CD4-positive, alpha-beta memory T cell (primary cell): ENCODE data around the gene SMAD3. TPM values are rescaled to one million over a fixed set of nuclear protein-coding genes. Genes with fewer than 3 reads are reported as not detected.

Experiments used
- CTCF ChIA-PET: fragments of 350-600 bp; sonication (Branson Sonifier 250); formaldehyde crosslinking; loops from one replicate; lab custom pipeline; 2021; ENCODE audit warnings: inconsistent platforms; ENCODE audit not compliant: partially characterized antibody; lab: Charles Lee
- POLR2A ChIA-PET: fragments of 350-600 bp; sonication (Branson Sonifier 250); formaldehyde crosslinking; loops from one replicate; lab custom pipeline; 2021; ENCODE audit not compliant: partially characterized antibody; lab: Charles Lee
- DNase-seq, 5 donors: peaks; one replicate each; pipeline versions ENCODE4 v3.0.0 to v3.0.0-alpha.2; 2020 to 2022; ENCODE audit warnings: mixed read lengths in 1 of 5
- H3K27ac ChIP-seq: one replicate; pipeline ENCODE4 v1.7.0; 2013; ENCODE audit warnings: low read depth, low read length
- H3K27me3 ChIP-seq: 2 replicates; pipeline ENCODE4 v1.7.0; 2013; ENCODE audit warnings: mild to moderate bottlenecking, low read length, moderate library complexity; ENCODE audit not compliant: insufficient read depth
- H3K36me3 ChIP-seq: 2 replicates; pipeline ENCODE4 v1.7.0; 2013; ENCODE audit warnings: mild to moderate bottlenecking, low read length, moderate library complexity; ENCODE audit not compliant: insufficient read depth
- H3K4me1 ChIP-seq: 2 replicates; pipeline ENCODE4 v1.7.0; 2013; ENCODE audit warnings: mild to moderate bottlenecking, low read length, moderate library complexity; ENCODE audit not compliant: insufficient read depth
- H3K4me3 ChIP-seq, 2 donors: one replicate each; pipeline ENCODE4 v1.7.0; 2013; ENCODE audit warnings: low read length in 2 of 2, mild to moderate bottlenecking in 1 of 2
- H3K9me3 ChIP-seq, 2 donors: one replicate each; pipeline ENCODE4 v1.7.0; 2013; ENCODE audit warnings: low read length in 2 of 2, control low read depth in 1 of 2; ENCODE audit not compliant: control insufficient read depth in 1 of 2
- H3K27ac Mint-ChIP-seq, 7 donors: one replicate each; pipeline ENCODE4 v1.8.0; 2020 to 2021; ENCODE audit warnings: mixed read lengths in 7 of 7, mild to moderate bottlenecking in 6 of 7, inconsistent platforms in 3 of 7, moderate library complexity in 3 of 7
- H3K27me3 Mint-ChIP-seq, 2 donors: one replicate each; pipeline ENCODE4 v1.8.0; 2020 to 2021; ENCODE audit warnings: mixed read lengths in 2 of 2
- H3K36me3 Mint-ChIP-seq, 2 donors: one replicate each; pipeline ENCODE4 v1.8.0; 2020 to 2021; ENCODE audit warnings: mixed read lengths in 2 of 2, inconsistent platforms in 1 of 2, mild to moderate bottlenecking in 1 of 2
- H3K4me1 Mint-ChIP-seq, 4 donors: one replicate each; pipeline ENCODE4 v1.8.0; 2020 to 2021; ENCODE audit warnings: mixed read lengths in 4 of 4, mild to moderate bottlenecking in 1 of 4
- H3K4me3 Mint-ChIP-seq, 8 donors: one replicate each; pipeline ENCODE4 v1.8.0; 2020 to 2021; ENCODE audit warnings: mixed read lengths in 8 of 8, mild to moderate bottlenecking in 7 of 8, moderate library complexity in 6 of 8, inconsistent platforms in 3 of 8
- H3K9me3 Mint-ChIP-seq, 8 donors: one replicate each; pipeline ENCODE4 v1.8.0; 2020 to 2021; ENCODE audit warnings: mixed read lengths in 8 of 8, mild to moderate bottlenecking in 5 of 8, inconsistent platforms in 3 of 8, moderate library complexity in 1 of 8
- intact Hi-C: fragments of 100-400 bp; cut with micrococcal nuclease; formaldehyde crosslinking; loops from one replicate; pipeline ENCODE4 v1.15.1; 2023
- polyA plus RNA-seq, 2 donors: library from polyadenylated mRNA; unstranded; fragments of 300-500 nt; fragmentation: Illumina TruSeq; gene quantifications; one replicate each; pipeline ENCODE4 v1.2.3, GENCODE V29; 2021
- total RNA-seq, 2 experiments: library from RNA; stranded (reverse); gene quantifications; one replicate each; pipeline ENCODE4 v1.2.3, GENCODE V29; 2021

Gene SMAD3
- total and polyA plus RNA-seq, 4 experiments from 2014 or later, result 14.6 to 197 (median 110) TPM

DNA sequence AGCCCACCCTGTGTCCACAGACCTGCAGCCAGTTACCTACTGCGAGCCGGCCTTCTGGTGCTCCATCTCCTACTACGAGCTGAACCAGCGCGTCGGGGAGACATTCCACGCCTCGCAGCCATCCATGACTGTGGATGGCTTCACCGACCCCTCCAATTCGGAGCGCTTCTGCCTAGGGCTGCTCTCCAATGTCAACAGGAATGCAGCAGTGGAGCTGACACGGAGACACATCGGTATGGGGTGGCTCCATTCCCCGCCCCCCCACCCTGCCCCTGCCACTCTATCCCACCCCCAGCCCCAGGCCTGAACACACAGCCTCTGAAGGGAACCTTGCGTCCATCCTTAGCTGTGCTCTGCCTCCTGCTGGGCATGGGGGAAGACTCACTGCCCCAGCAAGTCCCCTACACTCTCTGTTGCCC, 115.8 kb downstream of the SMAD3 start:
- H3K4me3 Mint-ChIP-seq, result no peak overlapping the region
- ChIA-PET POLR2A (interaction anchor here (1.5 kb wide), 1 partner anchor 32 kb away, joined by 3 read pairs; no protein-coding TSS in a partner anchor), CTCF (no interaction called here)
- peaks cover 37 to 69% of the 10 kb centered on the region in 2 donors for H3K36me3 Mint-ChIP-seq
- H3K27me3 Mint-ChIP-seq, result no peaks in the 10 kb centered on the region
- peaks cover 3 to 20% (median 13%) of the 10 kb centered on the region in 4 donors for H3K4me1 Mint-ChIP-seq
- no peak overlapping the region for H3K4me3 ChIP-seq
- H3K4me1 ChIP-seq, result no peaks in the 10 kb centered on the region
- H3K27ac ChIP-seq, result no peak overlapping the region
- H3K27me3 ChIP-seq, result no peaks in the 10 kb centered on the region
- peak overlapping the region in 2 of 7 donors; percentile 64 to 68 for H3K27ac Mint-ChIP-seq
- H3K9me3 ChIP-seq, result no peaks in the 10 kb centered on the region
- DNase-seq, result no peak
- intact Hi-C loops, result loop anchor here (1.0 to 5.0 kb wide), 3 partner anchors 114 to 235 kb away; partner anchors contain the start of gene SMAD3
- peaks cover 59% of the 10 kb centered on the region for H3K36me3 ChIP-seq
- H3K9me3 Mint-ChIP-seq, result peaks cover 0 to 3% (median 0%) of the 10 kb centered on the region in 8 donors

DNA sequence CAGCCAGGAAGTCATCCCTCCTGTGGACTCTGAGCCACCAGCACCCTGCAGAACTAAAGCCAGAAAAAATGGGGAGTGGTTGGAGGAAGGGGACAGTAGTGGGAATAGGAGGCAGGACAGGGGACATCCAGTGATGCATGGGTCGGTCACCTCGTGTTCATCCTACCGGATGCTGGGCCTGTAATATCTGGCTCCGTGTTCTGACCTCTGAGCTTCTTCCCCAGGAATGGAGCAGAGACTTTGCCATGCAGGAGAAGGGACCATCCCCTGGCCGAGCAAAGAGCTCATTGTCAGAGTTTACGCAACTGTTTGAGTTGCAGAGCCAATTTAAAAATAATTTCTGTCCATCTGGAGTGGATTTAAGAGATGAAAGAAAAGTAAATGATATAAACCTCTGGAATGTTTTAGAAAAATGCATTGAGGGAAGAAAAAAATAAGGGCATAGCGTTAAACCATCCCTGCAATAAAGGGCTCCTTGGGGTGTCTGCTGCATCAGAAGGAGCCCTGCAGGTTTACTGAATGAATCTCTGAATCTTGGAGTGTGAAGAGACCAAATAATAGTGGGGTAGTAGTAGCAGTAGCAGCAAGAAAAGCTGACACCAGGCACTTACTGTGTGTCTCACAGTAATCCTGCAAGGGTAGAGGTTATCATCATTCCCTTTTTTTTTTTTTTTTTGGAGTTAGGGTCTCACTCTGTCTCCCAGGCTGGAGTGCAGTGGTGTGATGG, 118.2 kb downstream of the SMAD3 start:
- peaks cover 64% of the 10 kb centered on the region for H3K36me3 ChIP-seq
- Mint-ChIP-seq H3K27me3 (no peaks in the 10 kb centered on the region), H3K9me3 (peaks cover 0 to 3% (median 0%) of the 10 kb centered on the region in 8 donors)

DNA sequence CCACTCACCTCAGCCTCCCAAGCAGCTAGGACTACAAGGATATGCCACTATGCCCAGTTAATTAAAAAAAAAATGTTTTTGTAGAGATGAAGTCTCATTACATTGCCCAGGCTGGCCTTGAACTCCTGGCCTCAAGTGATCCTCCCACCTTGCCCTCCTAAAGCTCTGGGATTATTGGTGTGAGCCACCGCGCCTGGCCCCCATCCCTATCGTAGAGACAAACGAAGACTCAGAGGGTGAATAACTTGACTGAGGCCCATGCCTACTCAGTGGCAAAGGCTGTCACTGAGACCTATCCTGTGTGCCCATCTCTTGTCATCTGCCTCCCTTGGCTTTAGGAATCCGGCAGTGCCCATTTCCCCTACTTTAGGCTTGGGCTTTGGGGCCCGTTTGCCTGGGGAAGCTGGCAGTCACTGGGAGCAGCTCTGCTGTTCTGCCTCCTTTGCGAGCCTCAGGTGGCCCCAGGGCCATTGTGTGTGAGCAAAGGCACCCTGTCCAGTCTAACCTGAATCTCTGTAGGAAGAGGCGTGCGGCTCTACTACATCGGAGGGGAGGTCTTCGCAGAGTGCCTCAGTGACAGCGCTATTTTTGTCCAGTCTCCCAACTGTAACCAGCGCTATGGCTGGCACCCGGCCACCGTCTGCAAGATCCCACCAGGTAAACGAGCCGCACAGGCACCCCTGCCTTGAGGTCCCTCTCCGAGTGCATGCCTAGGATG, 119.0 kb downstream of the SMAD3 start:
- ChIA-PET POLR2A (no interaction called here), CTCF (interaction anchor here (0.7 kb wide), 1 partner anchor 15 kb away, joined by 3 read pairs; no protein-coding TSS in a partner anchor)
- no peaks in the 10 kb centered on the region for H3K4me1 ChIP-seq
- H3K4me1 Mint-ChIP-seq, result peaks cover 1 to 8% (median 7%) of the 10 kb centered on the region in 4 donors
- H3K36me3 Mint-ChIP-seq, result peaks cover 50 to 78% of the 10 kb centered on the region in 2 donors
- H3K9me3 Mint-ChIP-seq, result peaks cover 0 to 3% (median 0%) of the 10 kb centered on the region in 8 donors
- H3K9me3 ChIP-seq, result no peaks in the 10 kb centered on the region
- intact Hi-C loops, result loop anchor here (5.0 kb wide), 1 partner anchor 117 kb away; the partner anchor contains the start of gene SMAD3
- no peaks in the 10 kb centered on the region for H3K27me3 Mint-ChIP-seq
- H3K4me3 ChIP-seq, result no peak overlapping the region
- H3K36me3 ChIP-seq, result peaks cover 64% of the 10 kb centered on the region
- no peaks in the 10 kb centered on the region for H3K27me3 ChIP-seq
- no peak overlapping the region for H3K27ac ChIP-seq
- peak overlapping the region in 5 of 7 donors; percentile 10 to 53 (median 19) for H3K27ac Mint-ChIP-seq
- DNase-seq, result no peak
- H3K4me3 Mint-ChIP-seq, result peak overlapping the region in 1 of 8 donors; percentile 13

More for the DNA sequence above, 118.2 kb downstream of the SMAD3 start:
- ChIA-PET POLR2A (no interaction called here), CTCF (interaction anchor here (0.7 kb wide), 1 partner anchor 16 kb away, joined by 3 read pairs; no protein-coding TSS in a partner anchor)
- H3K36me3 Mint-ChIP-seq, result peaks cover 50 to 78% of the 10 kb centered on the region in 2 donors
- H3K27ac ChIP-seq, result no peak overlapping the region
- H3K27me3 ChIP-seq, result no peaks in the 10 kb centered on the region
- intact Hi-C loops, result loop anchor here (5.0 kb wide), 1 partner anchor 116 kb away; the partner anchor contains the start of gene SMAD3
- no peak for DNase-seq
- no peak overlapping the region for H3K4me3 Mint-ChIP-seq
- peaks cover 1 to 11% (median 8%) of the 10 kb centered on the region in 4 donors for H3K4me1 Mint-ChIP-seq
- H3K27ac Mint-ChIP-seq, result peak overlapping the region; percentile 44 to 79 (median 53)
- H3K9me3 ChIP-seq, result no peaks in the 10 kb centered on the region
- no peaks in the 10 kb centered on the region for H3K4me1 ChIP-seq
- no peak overlapping the region for H3K4me3 ChIP-seq

DNA sequence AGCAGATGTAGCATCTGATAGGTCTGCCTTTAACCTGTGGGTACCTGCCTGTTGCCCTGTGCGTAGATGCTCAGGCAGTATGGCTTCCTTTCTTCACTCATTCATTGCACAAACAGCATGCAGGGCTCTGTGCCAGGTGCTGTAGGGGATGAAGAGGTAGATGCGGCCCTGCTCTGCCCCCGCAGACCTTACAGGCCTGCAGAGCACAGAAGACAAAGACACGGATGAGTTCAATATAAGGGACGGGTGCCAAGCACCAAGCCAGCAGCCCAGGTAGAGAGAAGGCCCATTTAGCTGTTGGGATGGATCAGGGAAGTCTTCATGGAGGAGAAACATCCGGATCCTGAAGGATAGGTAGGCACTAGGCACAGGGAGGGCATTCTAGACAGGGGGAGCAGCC, 119.6 kb downstream of the SMAD3 start:
- Mint-ChIP-seq H3K27ac (peak overlapping the region; percentile 45 to 84 (median 67)), H3K4me1 (peaks cover 1 to 8% (median 7%) of the 10 kb centered on the region in 4 donors), H3K4me3 (peak overlapping the region in 1 of 8 donors; percentile 4), H3K36me3 (peaks cover 52 to 78% of the 10 kb centered on the region in 2 donors), H3K27me3 (no peaks in the 10 kb centered on the region), H3K9me3 (no peaks in the 10 kb centered on the region)
- H3K9me3 ChIP-seq, result no peaks in the 10 kb centered on the region
- H3K4me1 ChIP-seq, result no peaks in the 10 kb centered on the region
- POLR2A ChIA-PET, result interaction anchor here (1.2 kb wide), 1 partner anchor 81 kb away, joined by 4 read pairs; no protein-coding TSS in a partner anchor
- no peak overlapping the region for H3K27ac ChIP-seq
- no peak overlapping the region for H3K4me3 ChIP-seq
- CTCF ChIA-PET, result no interaction called here
- intact Hi-C loops, result no loop called here
- DNase-seq, result no peak
- peaks cover 66% of the 10 kb centered on the region for H3K36me3 ChIP-seq
- no peaks in the 10 kb centered on the region for H3K27me3 ChIP-seq

DNA sequence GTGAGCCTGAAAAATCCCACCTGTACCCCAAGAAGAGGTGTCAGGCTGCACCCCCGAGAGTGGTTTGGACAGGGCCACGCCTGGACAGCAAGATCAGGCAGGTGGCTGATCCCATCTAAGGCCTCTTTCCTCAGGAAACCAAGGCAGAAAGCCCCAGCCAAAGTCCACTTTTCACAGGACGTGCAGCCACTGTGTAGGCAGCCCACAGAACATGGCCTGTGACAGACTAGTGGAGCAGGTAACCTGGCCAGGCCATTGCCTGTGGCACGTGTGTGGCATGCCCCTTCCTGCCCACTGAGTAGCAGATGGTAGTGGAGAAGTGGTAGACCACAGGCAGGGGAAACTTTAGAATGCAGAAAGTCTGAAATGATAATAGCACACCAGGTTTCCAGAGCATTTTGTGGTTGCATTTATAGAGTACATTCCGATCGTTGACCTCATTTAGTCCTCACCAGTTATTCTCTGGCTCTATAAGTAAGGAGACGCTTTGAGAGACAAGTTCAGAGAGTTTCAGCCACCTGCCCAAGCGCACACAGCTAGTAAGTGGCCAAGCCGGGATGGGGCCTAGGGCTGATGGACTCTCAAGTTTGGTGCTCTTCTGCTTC, 120.3 kb downstream of the SMAD3 start:
- DNase-seq, result no peak
- intact Hi-C loops, result no loop called here
- Histone ChIP-seq H3K4me3 (no peak overlapping the region), H3K27me3 (no peaks in the 10 kb centered on the region), H3K27ac (no peak overlapping the region), H3K4me1 (no peaks in the 10 kb centered on the region), H3K9me3 (no peaks in the 10 kb centered on the region), H3K36me3 (peaks cover 72% of the 10 kb centered on the region)
- POLR2A ChIA-PET, result interaction anchor here (1.2 to 1.7 kb wide), 2 partner anchors 13 to 82 kb away, joined by 3 to 4 read pairs; no protein-coding TSS in a partner anchor
- no peaks in the 10 kb centered on the region for H3K27me3 Mint-ChIP-seq
- no peaks in the 10 kb centered on the region for H3K9me3 Mint-ChIP-seq
- CTCF ChIA-PET, result no interaction called here
- H3K27ac Mint-ChIP-seq, result peak overlapping the region; percentile 24 to 79 (median 65)
- H3K4me3 Mint-ChIP-seq, result peak overlapping the region in 1 of 8 donors; percentile 33
- H3K4me1 Mint-ChIP-seq, result peaks cover 1 to 8% (median 7%) of the 10 kb centered on the region in 4 donors
- H3K36me3 Mint-ChIP-seq, result peaks cover 56 to 83% of the 10 kb centered on the region in 2 donors

DNA sequence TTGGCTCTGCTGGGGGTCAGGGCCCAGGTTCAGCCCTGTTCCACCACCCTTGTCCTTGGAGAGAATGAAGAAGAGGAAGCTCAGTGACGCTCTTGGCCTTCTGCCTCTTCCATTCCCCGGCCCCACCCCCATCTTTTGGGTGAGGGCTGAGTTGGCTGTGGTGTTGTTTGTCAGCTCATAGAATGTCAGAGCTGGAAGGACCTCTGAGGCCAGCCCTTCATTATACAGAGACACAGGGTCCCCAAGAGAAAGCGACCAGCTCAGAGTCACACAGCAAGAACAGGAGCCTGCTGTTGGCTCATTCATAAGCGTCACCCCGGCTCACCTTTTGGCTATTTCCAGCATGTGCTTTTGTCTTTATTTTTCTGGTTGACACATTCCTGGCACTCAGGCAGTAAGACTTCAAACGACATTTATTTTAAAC, 120.8 kb downstream of the SMAD3 start:
- peaks cover 61 to 87% of the 10 kb centered on the region in 2 donors for H3K36me3 Mint-ChIP-seq
- no peaks in the 10 kb centered on the region for H3K9me3 Mint-ChIP-seq
- no peak for DNase-seq
- no peaks in the 10 kb centered on the region for H3K27me3 Mint-ChIP-seq
- intact Hi-C loops, result no loop called here
- no peak overlapping the region for H3K4me3 Mint-ChIP-seq
- peaks cover 76% of the 10 kb centered on the region for H3K36me3 ChIP-seq
- H3K27me3 ChIP-seq, result no peaks in the 10 kb centered on the region
- no peaks in the 10 kb centered on the region for H3K4me1 ChIP-seq
- H3K27ac ChIP-seq, result no peak overlapping the region
- peak overlapping the region in 6 of 7 donors; percentile 24 to 77 (median 64) for H3K27ac Mint-ChIP-seq
- peaks cover 1 to 8% (median 7%) of the 10 kb centered on the region in 4 donors for H3K4me1 Mint-ChIP-seq
- no peaks in the 10 kb centered on the region for H3K9me3 ChIP-seq
- ChIA-PET CTCF (no interaction called here), POLR2A (interaction anchor here (1.2 to 1.7 kb wide), 3 partner anchors 12 to 120 kb away, joined by 3 to 4 read pairs (median 3); no protein-coding TSS in a partner anchor)
- H3K4me3 ChIP-seq, result no peak overlapping the region
